Right atrium auricular region (tissue), 2 donors: ENCODE measurements around the gene C2CD2L. TPM values are rescaled to one million over a fixed set of nuclear protein-coding genes. Genes with fewer than 3 reads are reported as not detected.

Experiments used
- DNase-seq: peaks from one replicate; pipeline ENCODE4 v3.0.0-alpha.2; 2019; ENCODE audit warnings: low spot score
- H3K27ac ChIP-seq, 2 donors: fragments of 200-600 bp; sonication (generic); 1 replicate in 1 of 2; 2 replicates in 1 of 2; pipeline ENCODE4 v1.5.1; 2016 to 2019
- H3K27me3 ChIP-seq, 2 donors: fragments of 200-600 bp; sonication (generic); one replicate each; pipeline versions ENCODE4 v1.5.1 to v1.6.0; 2017 to 2019
- H3K36me3 ChIP-seq: fragments of 200-600 bp; sonication (generic); one replicate; pipeline ENCODE4 v1.5.1; 2016
- H3K4me1 ChIP-seq, 2 donors: fragments of 200-600 bp; sonication (generic); one replicate each; pipeline versions ENCODE4 v1.5.1 to v1.6.0; 2017 to 2019
- H3K4me3 ChIP-seq, 2 donors: fragments of 200-600 bp; sonication (generic); 1 replicate in 1 of 2; 2 replicates in 1 of 2; pipeline ENCODE4 v1.5.1; 2017 to 2019; ENCODE audit warnings: mild to moderate bottlenecking in 1 of 2, moderate library complexity in 1 of 2
- H3K9me3 ChIP-seq, 2 donors: fragments of 200-600 bp; sonication (generic); one replicate each; pipeline ENCODE4 v1.5.1; 2019
- total RNA-seq, 2 donors: library from RNA; depleted of rRNA; stranded (reverse); fragments of >200 nt; gene quantifications; one replicate each; pipeline ENCODE4 v1.1.0, GENCODE V29; 2016
- TF ChIP-seq, protein P1 (sequence below), 2 donors: fragments of 200-600 bp; sonication (generic); IDR thresholded peaks; one replicate each; pipeline ENCODE4 v1.5.1; 2019; ENCODE audit warnings: antibody characterized with exemption in 2 of 2

Gene C2CD2L
- total RNA-seq, 2 donors from 2014 or later, result 10.0 to 14.2 TPM

- peaks cover 0 to 15% of the 10 kb centered on the region in 2 donors for H3K4me1 ChIP-seq
- H3K27ac ChIP-seq, result no peak overlapping the region
- H3K4me3 ChIP-seq, result no peak overlapping the region
- H3K9me3 ChIP-seq, result no peaks in the 10 kb centered on the region
- TF ChIP-seq, protein P1, sequence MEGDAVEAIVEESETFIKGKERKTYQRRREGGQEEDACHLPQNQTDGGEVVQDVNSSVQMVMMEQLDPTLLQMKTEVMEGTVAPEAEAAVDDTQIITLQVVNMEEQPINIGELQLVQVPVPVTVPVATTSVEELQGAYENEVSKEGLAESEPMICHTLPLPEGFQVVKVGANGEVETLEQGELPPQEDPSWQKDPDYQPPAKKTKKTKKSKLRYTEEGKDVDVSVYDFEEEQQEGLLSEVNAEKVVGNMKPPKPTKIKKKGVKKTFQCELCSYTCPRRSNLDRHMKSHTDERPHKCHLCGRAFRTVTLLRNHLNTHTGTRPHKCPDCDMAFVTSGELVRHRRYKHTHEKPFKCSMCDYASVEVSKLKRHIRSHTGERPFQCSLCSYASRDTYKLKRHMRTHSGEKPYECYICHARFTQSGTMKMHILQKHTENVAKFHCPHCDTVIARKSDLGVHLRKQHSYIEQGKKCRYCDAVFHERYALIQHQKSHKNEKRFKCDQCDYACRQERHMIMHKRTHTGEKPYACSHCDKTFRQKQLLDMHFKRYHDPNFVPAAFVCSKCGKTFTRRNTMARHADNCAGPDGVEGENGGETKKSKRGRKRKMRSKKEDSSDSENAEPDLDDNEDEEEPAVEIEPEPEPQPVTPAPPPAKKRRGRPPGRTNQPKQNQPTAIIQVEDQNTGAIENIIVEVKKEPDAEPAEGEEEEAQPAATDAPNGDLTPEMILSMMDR (IDR thresholded peaks at IDR 0.05), result no peak
- H3K27me3 ChIP-seq, result no peaks in the 10 kb centered on the region
- no peaks in the 10 kb centered on the region for H3K36me3 ChIP-seq
- no peak for DNase-seq
These were observed 44.9 kb downstream of the C2CD2L start for GRCh38 chr11:119152043-119152442.

GRCh38 chr11:119152604-119153003, 45.5 kb downstream of the C2CD2L start:
- Histone ChIP-seq H3K27me3 (no peaks in the 10 kb centered on the region), H3K36me3 (no peaks in the 10 kb centered on the region), H3K9me3 (no peaks in the 10 kb centered on the region), H3K27ac (no peak overlapping the region), H3K4me1 (peaks cover 0 to 15% of the 10 kb centered on the region in 2 donors), H3K4me3 (no peak overlapping the region)
- TF ChIP-seq, protein P1 (IDR thresholded peaks at IDR 0.05), result no peak
- no peak for DNase-seq

GRCh38 chr11:119153049-119153818, 46.1 kb downstream of the C2CD2L start:
- no peaks in the 10 kb centered on the region for H3K9me3 ChIP-seq
- no peak overlapping the region for H3K27ac ChIP-seq
- H3K36me3 ChIP-seq, result no peaks in the 10 kb centered on the region
- peaks cover 0 to 14% of the 10 kb centered on the region in 2 donors for H3K4me1 ChIP-seq
- H3K27me3 ChIP-seq, result no peaks in the 10 kb centered on the region
- H3K4me3 ChIP-seq, result no peak overlapping the region
- TF ChIP-seq, protein P1 (IDR thresholded peaks at IDR 0.05), result no peak
- no peak for DNase-seq

DNA sequence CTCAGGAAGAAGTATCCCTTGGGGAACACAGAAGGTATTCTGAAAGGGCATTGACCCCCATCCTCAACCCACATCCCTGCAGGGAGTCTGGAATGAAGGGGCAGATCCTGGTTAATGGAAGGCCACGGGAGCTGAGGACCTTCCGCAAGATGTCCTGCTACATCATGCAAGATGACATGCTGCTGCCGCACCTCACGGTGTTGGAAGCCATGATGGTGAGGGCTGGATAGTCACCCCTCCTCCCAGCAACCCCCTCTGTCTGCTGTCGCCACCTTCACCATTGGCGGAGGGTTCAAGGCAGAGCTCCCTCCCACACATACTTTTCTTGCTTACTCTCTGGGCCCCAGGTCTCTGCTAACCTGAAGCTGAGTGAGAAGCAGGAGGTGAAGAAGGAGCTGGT, 47.0 kb downstream of the C2CD2L start:
- Histone ChIP-seq H3K36me3 (no peaks in the 10 kb centered on the region), H3K27ac (no peak overlapping the region), H3K9me3 (no peaks in the 10 kb centered on the region), H3K4me1 (peaks cover 0 to 7% of the 10 kb centered on the region in 2 donors), H3K27me3 (no peaks in the 10 kb centered on the region), H3K4me3 (no peak overlapping the region)
- TF ChIP-seq, protein P1 (IDR thresholded peaks at IDR 0.05), result no peak
- DNase-seq, result no peak

GRCh38 chr11:119155733-119156492, 48.8 kb downstream of the C2CD2L start:
- Histone ChIP-seq H3K27ac (no peak overlapping the region), H3K9me3 (no peaks in the 10 kb centered on the region), H3K27me3 (no peaks in the 10 kb centered on the region), H3K4me1 (no peaks in the 10 kb centered on the region), H3K36me3 (no peaks in the 10 kb centered on the region), H3K4me3 (no peak overlapping the region)
- TF ChIP-seq, protein P1 (IDR thresholded peaks at IDR 0.05), result no peak
- no peak for DNase-seq
